ENCODE measurements around the gene ZNF619. TPM values are rescaled to one million over a fixed set of nuclear protein-coding genes. Genes with fewer than 3 reads are reported as not detected.

Gene ZNF619
- total and polyA plus RNA-seq, 2 of the 13 experiments (the other 11 are each of a cell fraction or from before 2014, with no cell fraction given) = 0.83 to 5.2 TPM

GRCh38 chr3:40524568-40525285 lies 47.8 kb downstream of the ZNF619 start, which contains the start of gene ZNF621 (continued):
- TF ChIP-seq GLMP (CRISPR knock-in tag; IDR thresholded peaks at IDR 0.05; ENCODE audit: borderline replicate concordance) = no peak
- peak; percentile 91 for TF ChIP-seq MAX (IDR thresholded peaks at IDR 0.05)
- peak; percentile 49; the same call in 1 of the 2 replicates for TF ChIP-seq ZNF691 (CRISPR knock-in tag; IDR thresholded peaks at IDR 0.05; ENCODE audit: borderline replicate concordance, low read depth)
- peak; percentile 87 for TF ChIP-seq ZNF205 (CRISPR knock-in tag; IDR thresholded peaks at IDR 0.05)
- TF ChIP-seq NR2F6 (IDR thresholded peaks at IDR 0.05) = no peak
- TF ChIP-seq NR2F6 (CRISPR knock-in tag; IDR thresholded peaks at IDR 0.05) = 0 out of 2 replicates have a peak, but pooled peaks have one; percentile 26
- no peak for TF ChIP-seq ZNF513 (CRISPR knock-in tag; conservative IDR thresholded peaks at IDR 0.05)
- TF ChIP-seq MXD3 (CRISPR knock-in tag; IDR thresholded peaks at IDR 0.05) = peak; percentile 88
- TF ChIP-seq TRAFD1 (CRISPR knock-in tag; IDR thresholded peaks at IDR 0.05; ENCODE audit: borderline replicate concordance) = no peak
- no peak for TF ChIP-seq PTBP1 (IDR thresholded peaks at IDR 0.05; ENCODE audit: low read depth, low read length, poor library complexity, severe bottlenecking)
- TF ChIP-seq FOSL2 (CRISPR knock-in tag; IDR thresholded peaks at IDR 0.05) = peak; percentile 43
- TF ChIP-seq NCOA1 (CRISPR knock-in tag; IDR thresholded peaks at IDR 0.05) = no peak
- no peak for TF ChIP-seq ZNF570 (CRISPR knock-in tag; IDR thresholded peaks at IDR 0.05; ENCODE audit: borderline replicate concordance)
- peak; percentile 86; the same call in 1 of the 2 replicates for TF ChIP-seq ZBED4 (CRISPR knock-in tag; IDR thresholded peaks at IDR 0.05; ENCODE audit: borderline replicate concordance)
- TF ChIP-seq PHF20 (CRISPR knock-in tag; IDR thresholded peaks at IDR 0.05) = peak; percentile 95
- no peak for TF ChIP-seq LCORL (IDR thresholded peaks at IDR 0.05)
- TF ChIP-seq LCORL (CRISPR knock-in tag; IDR thresholded peaks at IDR 0.05) = peak; percentile 29; the same call in 1 of the 2 replicates
- TF ChIP-seq BCL3 (CRISPR knock-in tag; IDR thresholded peaks at IDR 0.05) = peak; percentile 66; the same call in 1 of the 2 replicates

Measured in HepG2 (cell line).